ENCODE measurements around the gene LAMC2.

The LAMC2 gene

DNA sequence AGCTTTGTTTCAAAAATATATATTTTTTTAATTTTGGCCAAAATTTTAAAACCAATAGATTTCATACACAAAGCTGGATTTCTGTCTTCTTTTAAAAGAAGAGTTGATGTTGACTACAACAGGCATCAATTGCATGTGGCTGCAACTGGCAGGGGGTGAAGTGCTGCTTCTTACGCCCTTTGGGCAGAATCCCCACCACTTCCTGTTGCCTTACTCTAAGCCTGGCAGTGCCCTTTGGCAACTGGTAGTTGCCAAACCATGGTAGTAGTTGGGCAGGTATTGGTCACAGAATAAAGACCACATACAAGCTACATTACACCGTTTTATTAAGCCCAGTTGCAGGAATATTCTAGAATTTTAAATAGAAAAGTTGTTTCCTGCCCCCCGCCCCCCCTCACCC lies 17.0 kb downstream of the LAMC2 start:
- Histone ChIP-seq H3K4me1 (ENCODE audit: low read length) (no peaks in the 10 kb centered on the region), H3K9me2 (replicated peaks; ENCODE audit: insufficient read depth, low read length) (no peaks in the 10 kb centered on the region), H3K79me2 (ENCODE audit: low read length) (no peaks in the 10 kb centered on the region), H3K4me2 (ENCODE audit: low read depth, low read length) (no peak overlapping the region), H3K27me3 (replicated peaks; ENCODE audit: insufficient read depth, low read length) (no peaks in the 10 kb centered on the region), H2AFZ (ENCODE audit: low read length) (no peak overlapping the region), H3F3A (ENCODE audit: insufficient read depth, low read length) (no peaks in the 10 kb centered on the region), H3K9ac (ENCODE audit: low read length) (no peak overlapping the region), H4K20me1 (ENCODE audit: insufficient read depth, low read length) (no peaks in the 10 kb centered on the region), H3K4me3 (ENCODE audit: low read length) (no peak overlapping the region), H3K9me3 (replicated peaks; ENCODE audit: insufficient read depth, low read length) (no peaks in the 10 kb centered on the region), H3K27ac (ENCODE audit: low read length) (no peak overlapping the region), H3K36me3 (replicated peaks; ENCODE audit: insufficient read depth, low read length) (no peaks in the 10 kb centered on the region)
- no peak for DNase-seq
- TF ChIP-seq, protein P1, sequence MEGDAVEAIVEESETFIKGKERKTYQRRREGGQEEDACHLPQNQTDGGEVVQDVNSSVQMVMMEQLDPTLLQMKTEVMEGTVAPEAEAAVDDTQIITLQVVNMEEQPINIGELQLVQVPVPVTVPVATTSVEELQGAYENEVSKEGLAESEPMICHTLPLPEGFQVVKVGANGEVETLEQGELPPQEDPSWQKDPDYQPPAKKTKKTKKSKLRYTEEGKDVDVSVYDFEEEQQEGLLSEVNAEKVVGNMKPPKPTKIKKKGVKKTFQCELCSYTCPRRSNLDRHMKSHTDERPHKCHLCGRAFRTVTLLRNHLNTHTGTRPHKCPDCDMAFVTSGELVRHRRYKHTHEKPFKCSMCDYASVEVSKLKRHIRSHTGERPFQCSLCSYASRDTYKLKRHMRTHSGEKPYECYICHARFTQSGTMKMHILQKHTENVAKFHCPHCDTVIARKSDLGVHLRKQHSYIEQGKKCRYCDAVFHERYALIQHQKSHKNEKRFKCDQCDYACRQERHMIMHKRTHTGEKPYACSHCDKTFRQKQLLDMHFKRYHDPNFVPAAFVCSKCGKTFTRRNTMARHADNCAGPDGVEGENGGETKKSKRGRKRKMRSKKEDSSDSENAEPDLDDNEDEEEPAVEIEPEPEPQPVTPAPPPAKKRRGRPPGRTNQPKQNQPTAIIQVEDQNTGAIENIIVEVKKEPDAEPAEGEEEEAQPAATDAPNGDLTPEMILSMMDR (IDR thresholded peaks at IDR 0.05; ENCODE audit: low read length) = no peak
- TF ChIP-seq EZH2phosphoT487 (IDR thresholded peaks at IDR 0.05; ENCODE audit: low read length) (no peak), EZH2 (optimal IDR thresholded peaks at IDR 0.05; ENCODE audit: low read depth, low read length) (no peak)

DNA sequence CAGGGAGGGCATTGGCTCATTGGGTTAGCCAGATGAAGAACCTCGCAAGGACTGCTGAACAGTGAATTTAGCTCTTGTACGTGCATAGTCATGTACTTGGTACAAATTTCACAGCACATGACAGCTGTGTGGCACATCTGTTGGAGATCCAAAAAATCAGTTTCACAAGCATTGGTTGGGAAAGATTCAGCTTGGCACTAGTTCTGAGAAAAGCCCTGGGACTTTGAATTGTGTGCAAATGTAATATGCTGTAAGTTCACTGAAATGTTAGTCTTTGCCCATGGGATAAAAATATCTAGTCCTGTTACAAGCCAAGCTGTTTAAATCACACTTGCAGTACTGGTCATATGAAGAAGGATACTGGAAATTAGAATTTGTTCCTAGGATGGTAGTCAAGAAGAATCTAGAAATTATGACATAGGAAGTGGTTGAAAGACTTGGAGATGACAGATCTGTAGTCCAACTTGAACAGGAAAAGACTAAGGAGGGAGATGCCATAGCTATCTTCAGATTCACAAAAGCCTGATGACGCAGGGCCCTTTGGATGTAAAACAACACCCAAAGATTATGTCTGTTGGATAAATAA lies 19.2 kb downstream of the LAMC2 start:
- Histone ChIP-seq H3K4me3 (ENCODE audit: low read length) (no peak overlapping the region), H3K9ac (ENCODE audit: low read length) (no peak overlapping the region), H3K27me3 (replicated peaks; ENCODE audit: insufficient read depth, low read length) (no peaks in the 10 kb centered on the region), H3K9me3 (replicated peaks; ENCODE audit: insufficient read depth, low read length) (no peaks in the 10 kb centered on the region), H3K36me3 (replicated peaks; ENCODE audit: insufficient read depth, low read length) (no peaks in the 10 kb centered on the region), H4K20me1 (ENCODE audit: insufficient read depth, low read length) (no peaks in the 10 kb centered on the region), H3K79me2 (ENCODE audit: low read length) (no peaks in the 10 kb centered on the region), H2AFZ (ENCODE audit: low read length) (no peak overlapping the region), H3K27ac (ENCODE audit: low read length) (no peak overlapping the region), H3K9me2 (replicated peaks; ENCODE audit: insufficient read depth, low read length) (no peaks in the 10 kb centered on the region), H3F3A (ENCODE audit: insufficient read depth, low read length) (no peaks in the 10 kb centered on the region), H3K4me1 (ENCODE audit: low read length) (no peaks in the 10 kb centered on the region), H3K4me2 (ENCODE audit: low read depth, low read length) (no peak overlapping the region)
- TF ChIP-seq EZH2 (optimal IDR thresholded peaks at IDR 0.05; ENCODE audit: low read depth, low read length) (no peak), EZH2phosphoT487 (IDR thresholded peaks at IDR 0.05; ENCODE audit: low read length) (no peak)
- TF ChIP-seq, protein P1 (IDR thresholded peaks at IDR 0.05; ENCODE audit: low read length) = no peak
- no peak for DNase-seq

DNA sequence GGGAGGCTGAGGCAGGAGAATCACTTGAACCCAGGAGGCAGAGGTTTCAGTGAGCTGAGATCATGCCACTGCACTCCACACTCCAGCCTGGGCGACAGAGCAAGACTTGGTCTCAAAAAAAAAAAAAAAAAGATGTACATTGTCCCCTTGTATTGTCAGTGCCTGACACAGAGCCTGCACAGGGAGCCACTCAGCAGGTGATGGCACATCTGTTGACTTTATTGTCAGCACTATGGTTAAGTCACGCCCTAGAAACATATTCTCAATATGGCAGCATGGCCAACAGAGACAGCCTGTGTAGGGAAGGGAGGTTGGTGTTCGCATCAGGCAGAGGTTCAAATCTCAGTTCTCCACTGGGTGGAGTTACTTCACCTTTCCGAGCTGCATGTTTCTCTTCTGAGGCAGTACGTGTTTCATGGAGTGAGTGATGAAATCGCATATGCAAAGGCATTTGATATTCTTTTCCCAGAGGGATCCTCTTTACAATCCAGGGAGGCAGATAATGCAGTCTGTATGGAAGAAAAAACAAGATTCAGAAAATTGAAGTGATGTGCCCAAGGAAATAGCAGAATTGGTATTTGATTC lies 20.6 kb downstream of the LAMC2 start:
- H3K27me3 ChIP-seq (replicated peaks; ENCODE audit: insufficient read depth, low read length) = no peaks in the 10 kb centered on the region
- no peaks in the 10 kb centered on the region for H3K36me3 ChIP-seq (replicated peaks; ENCODE audit: insufficient read depth, low read length)
- no peaks in the 10 kb centered on the region for H3K79me2 ChIP-seq (ENCODE audit: low read length)
- no peak overlapping the region for H3K27ac ChIP-seq (ENCODE audit: low read length)
- H3F3A ChIP-seq (ENCODE audit: insufficient read depth, low read length) = no peaks in the 10 kb centered on the region
- no peaks in the 10 kb centered on the region for H3K9me3 ChIP-seq (replicated peaks; ENCODE audit: insufficient read depth, low read length)
- H3K9me2 ChIP-seq (replicated peaks; ENCODE audit: insufficient read depth, low read length) = no peaks in the 10 kb centered on the region
- no peaks in the 10 kb centered on the region for H3K4me1 ChIP-seq (ENCODE audit: low read length)
- H3K4me3 ChIP-seq (ENCODE audit: low read length) = no peak overlapping the region
- no peak overlapping the region for H3K4me2 ChIP-seq (ENCODE audit: low read depth, low read length)
- no peak overlapping the region for H3K9ac ChIP-seq (ENCODE audit: low read length)
- H4K20me1 ChIP-seq (ENCODE audit: insufficient read depth, low read length) = no peaks in the 10 kb centered on the region
- H2AFZ ChIP-seq (ENCODE audit: low read length) = no peak overlapping the region
- TF ChIP-seq, protein P1 (IDR thresholded peaks at IDR 0.05; ENCODE audit: low read length) = no peak
- TF ChIP-seq EZH2 (optimal IDR thresholded peaks at IDR 0.05; ENCODE audit: low read depth, low read length) (no peak), EZH2phosphoT487 (IDR thresholded peaks at IDR 0.05; ENCODE audit: low read length) (no peak)
- no peak for DNase-seq

Data from MM.1S (cell line).